WERI-Rb-1 (cell line): ENCODE measurements around the gene KRCC1.
A peak's percentile ranks its signal among the peaks of the same experiment; 100 is the strongest.

Experiments used
- DNase-seq: peaks from one replicate; pipeline ENCODE4 v3.0.0-alpha.2; 2020
- H3K27ac ChIP-seq: fragments of 250-450 bp; sonication (Bioruptor Pico); 2 replicates; pipeline ENCODE4 v1.5.1; 2020; ENCODE audit warnings: mild to moderate bottlenecking, moderate library complexity
- H3K27me3 ChIP-seq: fragments of 250-450 bp; sonication (Bioruptor Pico); 2 replicates; pipeline ENCODE4 v1.5.1; 2021; ENCODE audit warnings: mild to moderate bottlenecking, low read depth, moderate library complexity; ENCODE audit not compliant: insufficient read depth, severe bottlenecking
- H3K36me3 ChIP-seq: fragments of 250-450 bp; sonication (Bioruptor Pico); 2 replicates; pipeline ENCODE4 v1.5.1; 2020; ENCODE audit warnings: mild to moderate bottlenecking, moderate library complexity
- H3K4me3 ChIP-seq: 2 replicates; pipeline ENCODE4 v1.5.1; 2011; ENCODE audit warnings: low read depth, mild to moderate bottlenecking, control low read depth, low read length
- H3K9me3 ChIP-seq: fragments of 250-450 bp; sonication (Bioruptor Pico); 2 replicates; pipeline ENCODE4 v1.5.1; 2021; ENCODE audit warnings: mild to moderate bottlenecking, moderate library complexity; ENCODE audit not compliant: severe bottlenecking
- CTCF ChIP-seq: IDR thresholded peaks from 2 replicates; pipeline ENCODE4 v1.5.1; 2011; ENCODE audit warnings: low read depth, mild to moderate bottlenecking, control low read depth, inconsistent platforms, low read length

KRCC1 gene

GRCh38 chr2:88016086-88016959 lies 39.3 kb downstream of the KRCC1 start, which contains the start of gene RNU2-63P:
TSS of gene RNU2-63P (minus strand) at chr2:88016547.
- Histone ChIP-seq H3K36me3 (no peaks in the 10 kb centered on the region), H3K9me3 (peaks cover 5% of the 10 kb centered on the region), H3K27ac (peak within 1 kb of the TSS; percentile 94), H3K27me3 (no peaks in the 10 kb centered on the region), H3K4me3 (peak within 1 kb of the TSS; percentile 64)
- peak; percentile 39 for DNase-seq
- TF ChIP-seq CTCF: no peak

- no peak for DNase-seq
Measured at GRCh38 chr2:88011011-88011410, 44.6 kb downstream of the KRCC1 start.

DNA sequence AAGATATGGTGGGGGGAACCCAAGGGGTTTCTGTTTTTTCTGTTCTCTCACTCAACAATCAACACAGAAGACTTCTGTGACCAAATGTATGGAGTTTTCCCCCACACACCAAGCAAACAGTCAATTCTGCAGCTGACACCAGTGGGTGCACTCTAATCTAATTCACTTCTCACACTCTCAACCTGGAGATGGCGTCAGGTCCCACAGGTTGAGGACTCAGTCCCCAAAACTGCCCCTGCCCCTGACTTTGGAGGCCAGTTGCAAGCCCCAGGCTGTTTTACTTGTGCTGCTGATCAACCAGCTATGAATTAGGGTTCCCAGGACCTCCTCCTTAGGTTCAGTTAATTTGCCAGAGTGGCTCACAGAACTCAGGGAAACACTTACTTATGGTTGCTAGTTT lies 45.4 kb downstream of the KRCC1 start:
- no peak overlapping the region for H3K27ac ChIP-seq
- no peaks in the 10 kb centered on the region for H3K9me3 ChIP-seq
- DNase-seq: no peak
- no peaks in the 10 kb centered on the region for H3K27me3 ChIP-seq
- H3K36me3 ChIP-seq: no peaks in the 10 kb centered on the region
- no peak overlapping the region for H3K4me3 ChIP-seq
- TF ChIP-seq CTCF: no peak

More at GRCh38 chr2:88011011-88011410, 44.6 kb downstream of the KRCC1 start:
- Histone ChIP-seq H3K27ac (no peak overlapping the region), H3K36me3 (no peaks in the 10 kb centered on the region), H3K27me3 (no peaks in the 10 kb centered on the region), H3K4me3 (no peak overlapping the region), H3K9me3 (no peaks in the 10 kb centered on the region)
- TF ChIP-seq CTCF: no peak

DNA sequence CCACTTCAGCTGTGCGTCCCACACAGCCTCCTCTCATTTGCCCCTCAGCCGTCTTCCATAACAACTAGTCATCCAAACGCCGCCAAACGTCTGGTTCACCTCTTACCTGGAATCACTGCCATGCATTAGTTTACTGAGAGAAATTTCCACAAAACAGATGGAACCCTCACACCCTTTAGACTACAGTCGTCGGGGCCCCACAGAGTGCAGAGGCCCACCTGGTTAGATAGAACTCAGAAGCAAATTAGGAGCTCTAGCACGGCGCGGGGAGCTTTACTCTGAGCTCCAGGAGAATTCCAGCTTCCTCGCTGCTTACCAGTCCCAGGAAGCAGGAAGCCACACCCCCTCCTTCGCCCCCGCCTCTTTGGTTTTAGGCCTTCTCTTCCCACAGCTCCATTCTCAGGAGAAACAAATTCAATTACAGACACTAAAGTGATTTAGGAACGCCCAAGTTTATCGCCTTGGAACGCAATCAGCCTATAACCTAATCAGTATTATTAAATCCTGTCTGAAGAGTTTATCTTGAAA lies 48.6 kb downstream of the KRCC1 start:
- Histone ChIP-seq H3K27ac (no peak overlapping the region), H3K36me3 (no peaks in the 10 kb centered on the region), H3K27me3 (no peaks in the 10 kb centered on the region), H3K4me3 (no peak overlapping the region), H3K9me3 (no peaks in the 10 kb centered on the region)
- TF ChIP-seq CTCF: no peak
- no peak for DNase-seq

- no peaks in the 10 kb centered on the region for H3K36me3 ChIP-seq
- no peak for TF ChIP-seq CTCF
- no peaks in the 10 kb centered on the region for H3K27me3 ChIP-seq
- no peak overlapping the region for H3K4me3 ChIP-seq
- no peaks in the 10 kb centered on the region for H3K9me3 ChIP-seq
- H3K27ac ChIP-seq: no peak overlapping the region
- DNase-seq: no peak
Measured at GRCh38 chr2:88005776-88006175, 49.8 kb downstream of the KRCC1 start.
